GM18499 (cell line): ENCODE results near the gene PHACTR1.

Experiments used
- ATAC-seq: cut with Tn5 transposase; IDR thresholded peaks from one replicate; pipeline ENCODE4 v1.9.1; 2021; ENCODE audit warnings: moderate number of reproducible peaks; ENCODE audit not compliant: insufficient read depth, unreplicated experiment

Gene PHACTR1

GRCh38 chr6:13268913-13269518 is 552.4 kb downstream of the PHACTR1 start:
- no peak for ATAC-seq

- peak; percentile 35 for ATAC-seq
Observed at GRCh38 chr6:13272131-13273046, 555.8 kb downstream of the PHACTR1 start.

DNA sequence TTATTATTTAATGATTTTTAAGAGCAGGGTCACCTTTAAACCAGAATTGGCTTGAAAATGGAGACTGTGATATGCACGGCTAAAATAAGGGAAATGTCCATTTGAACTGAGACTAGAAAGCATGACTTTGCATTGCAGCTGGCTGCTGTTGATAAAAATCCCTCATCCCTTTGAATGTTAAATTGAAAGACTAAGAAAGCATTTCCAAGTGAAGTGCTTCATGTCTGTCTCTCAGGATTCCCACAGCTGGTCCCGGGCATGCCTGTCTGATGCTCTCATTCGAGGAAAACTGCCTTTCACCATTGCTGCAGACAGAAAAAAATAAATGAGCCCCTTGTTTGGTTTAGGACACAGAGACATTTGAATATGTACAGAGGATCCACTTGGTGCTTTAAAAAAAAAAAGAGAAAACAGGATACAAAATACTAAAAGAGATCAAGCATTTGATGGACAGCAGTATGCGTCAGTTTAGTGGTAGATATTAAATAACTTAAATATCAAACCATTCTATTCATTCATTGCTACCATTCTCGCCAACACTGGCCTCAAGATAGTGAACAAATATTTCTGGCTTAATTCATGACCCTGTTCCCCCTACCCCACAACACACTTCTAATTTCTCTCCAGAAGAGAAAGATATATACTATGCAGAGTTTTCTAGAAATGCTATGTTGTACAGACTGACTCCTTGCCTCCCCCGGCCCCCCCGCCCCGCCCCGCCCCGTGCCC is 556.8 kb downstream of the PHACTR1 start:
- no peak for ATAC-seq

DNA sequence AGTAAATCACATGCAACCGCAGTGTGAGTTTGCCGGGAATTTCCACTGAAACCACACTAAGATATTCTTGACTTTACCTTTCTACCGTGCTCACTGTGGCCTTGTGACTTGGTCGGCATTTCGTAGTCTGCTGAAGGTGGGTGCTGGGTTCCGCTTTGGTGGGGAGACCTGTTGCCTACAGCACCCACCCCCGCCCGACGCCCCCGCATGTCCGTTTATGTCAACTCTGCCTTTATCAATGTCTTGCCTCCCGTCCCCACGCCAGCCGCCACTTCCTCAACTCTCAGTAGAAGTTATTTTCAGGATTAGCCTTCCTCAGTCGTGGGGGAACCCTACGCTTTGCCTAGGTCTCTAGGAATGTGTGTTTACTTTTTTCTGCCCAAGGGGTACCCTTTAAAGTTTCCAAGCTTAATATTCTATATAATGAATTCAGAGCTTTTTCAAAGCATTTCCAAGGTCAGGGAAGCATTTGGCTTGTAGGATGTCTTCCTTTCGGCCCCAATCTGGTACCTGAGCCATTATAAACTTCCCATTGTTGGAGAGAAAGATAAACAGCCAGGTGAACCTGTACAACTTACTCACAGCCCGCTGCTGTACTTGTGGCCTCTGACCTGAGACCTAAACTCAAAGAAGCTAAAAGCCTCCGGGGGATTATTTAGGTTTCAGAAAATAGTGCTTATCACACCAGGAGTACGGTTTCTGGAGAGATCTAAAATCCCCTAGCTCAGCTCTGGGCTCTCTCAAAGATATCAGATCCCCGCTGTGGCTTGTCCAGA is 557.6 kb downstream of the PHACTR1 start:
- no peak for ATAC-seq

- ATAC-seq, result no peak
Observed at GRCh38 chr6:13274707-13275434, 558.3 kb downstream of the PHACTR1 start.

DNA sequence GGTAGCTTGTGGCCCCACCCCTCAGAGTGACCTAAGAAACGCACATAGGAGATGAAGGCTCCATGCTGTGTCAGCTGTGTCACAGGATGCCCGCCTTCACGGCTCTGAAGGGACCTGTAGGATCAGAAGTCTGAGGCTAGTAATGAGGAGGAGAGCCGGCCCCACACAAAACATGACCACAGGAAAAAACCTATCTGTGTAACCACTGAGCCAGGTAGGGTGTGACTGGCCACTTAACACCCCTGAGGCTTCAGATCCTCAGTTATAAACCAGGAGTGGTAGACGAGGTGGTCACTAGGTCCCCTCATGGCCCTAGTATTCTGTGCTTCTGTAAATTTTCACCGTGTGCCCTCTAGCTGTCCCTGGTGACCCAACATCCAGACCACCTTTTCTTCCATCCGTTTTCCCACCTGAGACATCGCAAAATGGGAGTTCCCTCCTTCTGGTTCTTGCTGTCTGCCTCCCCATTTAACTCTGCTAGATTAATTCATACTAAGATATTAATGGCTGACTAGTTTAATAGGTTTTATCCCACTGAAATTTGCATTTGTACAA is 558.9 kb downstream of the PHACTR1 start:
- no peak for ATAC-seq

GRCh38 chr6:13277231-13277630 is 560.7 kb downstream of the PHACTR1 start:
- no peak for ATAC-seq

- no peak for ATAC-seq
Observed at GRCh38 chr6:13278164-13278563, 561.6 kb downstream of the PHACTR1 start.

DNA sequence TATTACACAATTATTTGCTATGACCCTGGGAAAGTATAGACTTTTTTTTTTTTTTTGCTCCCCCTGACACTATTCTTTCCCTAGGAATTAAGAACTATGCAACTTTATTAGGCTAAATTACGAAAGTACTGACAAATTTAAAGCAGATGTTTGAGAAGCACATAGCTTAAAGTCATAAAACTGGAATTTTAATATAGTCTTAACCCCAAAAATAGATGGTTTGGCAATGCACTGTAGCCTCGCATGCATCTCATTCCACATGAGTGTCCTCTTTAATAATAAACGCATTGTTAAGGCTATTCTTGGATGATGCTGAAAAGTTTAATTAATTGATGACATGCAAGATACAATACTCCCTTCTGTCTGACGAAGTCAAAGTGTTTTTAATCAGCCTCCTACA is 562.4 kb downstream of the PHACTR1 start:
- no peak for ATAC-seq

DNA sequence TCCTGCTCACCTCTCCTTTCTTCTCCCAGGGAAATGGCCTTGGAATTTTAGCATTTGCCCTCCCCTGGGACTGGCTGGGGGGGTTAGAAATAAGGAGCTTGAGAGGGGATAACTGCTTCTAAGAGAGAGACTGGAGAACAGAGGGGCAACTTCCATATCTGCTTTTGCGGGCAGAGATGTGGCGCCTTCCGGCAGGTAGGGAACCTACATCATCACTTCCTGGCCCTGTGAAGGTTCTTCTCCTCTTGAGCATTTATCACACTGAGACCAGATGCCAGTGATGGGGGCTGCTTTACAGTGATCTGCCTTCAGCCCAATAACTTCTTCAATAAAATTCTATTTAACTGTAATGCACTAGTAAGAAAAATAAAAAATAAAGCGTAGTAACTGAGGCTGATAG is 563.7 kb downstream of the PHACTR1 start:
- ATAC-seq, result no peak

DNA sequence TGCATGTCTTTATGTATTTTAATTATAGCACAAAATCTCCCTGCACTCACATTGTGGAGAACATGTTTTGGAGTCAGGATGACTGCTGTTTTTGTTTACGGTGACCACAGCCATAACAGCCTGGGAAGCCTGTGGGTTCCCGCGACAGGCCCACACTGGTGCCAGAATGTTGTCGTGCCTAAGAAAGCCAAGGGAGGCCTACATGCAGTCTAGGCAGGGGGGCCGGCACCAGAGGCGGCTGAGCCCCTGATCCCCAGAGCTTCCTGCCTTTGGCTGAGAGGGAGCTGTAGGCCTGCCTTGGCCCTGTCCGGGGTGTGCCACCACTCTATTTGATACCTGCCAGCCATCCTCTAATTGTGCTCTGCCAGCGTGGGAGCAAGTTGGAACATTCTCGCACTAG is 565.1 kb downstream of the PHACTR1 start:
- ATAC-seq, result no peak

- ATAC-seq, result no peak
Observed at GRCh38 chr6:13282393-13283069, 566.0 kb downstream of the PHACTR1 start.

DNA sequence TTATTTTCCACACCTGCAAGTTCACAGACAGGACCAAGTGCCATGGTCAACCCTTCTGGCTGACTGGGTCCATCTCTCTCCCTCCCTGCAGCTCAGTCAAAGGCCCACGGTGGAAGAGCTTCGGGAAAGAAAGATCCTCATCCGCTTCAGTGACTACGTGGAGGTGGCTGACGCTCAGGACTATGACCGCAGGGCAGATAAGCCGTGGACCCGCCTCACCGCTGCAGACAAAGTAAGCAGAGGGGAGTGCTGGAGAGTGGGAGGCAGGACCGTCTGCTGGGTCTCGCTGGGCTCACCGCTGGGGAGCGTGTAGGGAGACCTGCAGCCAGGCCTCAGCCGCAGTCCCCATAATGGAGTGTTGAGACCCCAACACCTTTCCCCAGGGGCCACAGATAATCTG is 566.8 kb downstream of the PHACTR1 start:
- ATAC-seq, result no peak

- no peak for ATAC-seq
Observed at GRCh38 chr6:13284646-13285045, 568.1 kb downstream of the PHACTR1 start.

DNA sequence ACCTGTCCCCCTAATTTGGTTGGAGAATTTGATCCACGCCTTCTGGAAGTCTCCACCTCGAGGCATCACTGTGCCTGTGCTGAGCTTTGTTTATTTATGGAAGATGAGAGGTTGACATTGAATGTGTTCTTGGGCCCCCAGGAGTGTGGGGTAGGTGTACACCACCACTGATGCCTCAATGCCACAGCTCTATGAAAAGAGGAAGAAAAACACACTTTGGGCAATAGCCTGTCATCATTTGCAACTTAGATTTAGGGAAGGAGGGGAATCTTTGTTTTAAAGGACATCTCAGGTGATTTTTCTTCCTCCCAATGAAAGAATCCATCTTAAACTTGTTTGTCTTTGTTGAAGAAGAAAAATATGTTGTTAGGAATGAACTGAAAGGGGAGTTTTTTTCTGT is 569.1 kb downstream of the PHACTR1 start:
- ATAC-seq, result no peak

- ATAC-seq, result no peak
Observed at GRCh38 chr6:13286181-13286580, 569.6 kb downstream of the PHACTR1 start.

DNA sequence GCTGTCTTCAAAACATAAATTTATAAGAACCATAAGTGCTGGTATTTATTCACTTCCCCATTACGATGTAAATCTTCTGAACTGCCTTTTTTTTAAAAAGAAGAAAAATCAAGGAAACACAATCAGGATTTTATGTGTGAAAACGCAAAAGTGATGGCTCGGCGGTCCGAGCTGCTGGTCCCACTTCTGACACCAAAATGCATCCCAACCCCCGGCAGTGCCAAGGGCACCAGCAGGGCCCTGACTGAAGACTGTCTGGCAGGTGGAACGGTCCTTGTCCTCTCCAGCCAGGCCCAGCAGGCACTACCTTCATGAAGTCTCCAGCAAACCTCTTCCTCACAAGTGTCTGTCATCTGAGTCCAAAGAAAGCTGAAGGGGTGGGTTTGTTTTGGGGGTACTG is 570.5 kb downstream of the PHACTR1 start:
- ATAC-seq, result no peak

DNA sequence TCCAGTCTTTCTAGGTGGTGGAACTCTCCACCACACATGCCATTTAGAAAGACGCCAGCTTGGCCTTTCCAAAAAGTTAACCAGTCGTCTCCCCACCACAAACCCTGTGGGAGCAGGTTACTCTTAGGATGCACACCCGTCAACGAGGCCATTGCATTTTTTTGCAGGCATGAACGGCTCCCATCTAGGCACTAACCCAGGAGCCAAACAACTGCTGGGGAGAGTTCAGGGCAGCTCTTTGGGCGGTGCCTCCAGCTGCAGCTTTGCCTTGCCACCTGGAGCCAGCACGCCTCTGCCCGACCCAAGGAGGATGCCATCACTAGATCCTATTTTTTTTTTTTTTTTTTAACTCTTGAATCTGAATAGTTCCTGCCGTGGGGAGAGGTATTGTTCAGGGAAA is 571.9 kb downstream of the PHACTR1 start:
- ATAC-seq, result no peak

DNA sequence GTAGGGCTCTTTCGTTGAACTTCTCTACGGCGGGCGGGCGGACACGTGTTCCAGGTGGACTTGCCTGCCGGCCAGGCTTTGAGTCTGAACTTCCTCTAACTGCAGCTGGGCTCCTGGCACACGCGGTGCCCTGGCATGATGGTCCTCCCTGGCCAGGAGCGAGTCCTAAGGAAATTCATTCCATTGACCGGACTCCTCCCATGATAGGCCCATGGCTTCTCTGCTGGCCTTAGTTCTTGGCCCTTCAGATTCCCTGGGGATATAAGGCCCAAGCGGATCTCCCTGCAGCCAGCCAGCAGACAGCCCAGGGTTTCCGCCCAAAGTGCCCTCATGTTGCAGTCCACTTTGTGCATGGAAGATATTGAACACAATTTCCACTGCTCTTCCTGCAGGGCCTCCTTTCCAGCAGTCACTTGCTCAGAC is 572.4 kb downstream of the PHACTR1 start:
- no peak for ATAC-seq
